HepG2 (cell line): ENCODE results near the gene RABIF.
"Not testable (repeated sequence)": the region's sequence is repeated elsewhere in the genome, so short reads cannot be mapped to it uniquely, and the experiment has no call there.

Experiments used
- ELF1 ChIP-seq: sonication (generic); formaldehyde crosslinking; IDR thresholded peaks from 2 replicates; pipeline ENCODE4 v1.4.0; 2020; ENCODE audit warnings: missing genetic modification reagents
- EZH2 ChIP-seq: conservative IDR thresholded peaks from 2 replicates; pipeline ENCODE4 v1.6.1; 2012; ENCODE audit warnings: mild to moderate bottlenecking, low read depth, low read length, moderate library complexity
- RELA ChIP-seq: sonication (generic); formaldehyde crosslinking; IDR thresholded peaks from 2 replicates; pipeline ENCODE4 v1.4.0; 2020; ENCODE audit warnings: missing genetic modification reagents
- XBP1 ChIP-seq: sonication (generic); formaldehyde crosslinking; IDR thresholded peaks from 2 replicates; pipeline ENCODE4 v1.5.0; 2020; ENCODE audit warnings: missing genetic modification reagents
- TF ChIP-seq, protein P1 (sequence below): sonication (generic); formaldehyde crosslinking; IDR thresholded peaks from 2 replicates; pipeline ENCODE4 v1.4.0; 2020; ENCODE audit warnings: missing genetic modification reagents

DNA sequence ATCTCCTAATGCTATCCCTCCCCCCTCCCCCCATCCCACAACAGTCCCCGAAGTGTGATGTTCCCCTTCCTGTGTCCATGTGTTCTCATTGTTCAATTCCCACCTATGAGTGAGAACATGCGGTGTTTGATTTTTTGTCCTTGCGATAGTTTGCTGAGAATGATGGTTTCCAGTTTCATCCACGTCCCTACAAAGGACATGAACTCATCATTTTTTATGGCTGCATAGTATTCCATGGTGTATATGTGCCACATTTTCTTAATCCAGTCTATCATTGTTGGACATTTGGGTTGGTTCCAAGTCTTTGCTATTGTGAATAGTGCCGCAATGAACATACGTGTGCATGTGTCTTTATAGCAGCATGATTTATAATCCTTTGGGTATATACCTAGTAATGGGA, 47.5 kb upstream of the RABIF start:
- not testable (repeated sequence) for TF ChIP-seq RELA, XBP1, ELF1, EZH2
- TF ChIP-seq, protein P1, sequence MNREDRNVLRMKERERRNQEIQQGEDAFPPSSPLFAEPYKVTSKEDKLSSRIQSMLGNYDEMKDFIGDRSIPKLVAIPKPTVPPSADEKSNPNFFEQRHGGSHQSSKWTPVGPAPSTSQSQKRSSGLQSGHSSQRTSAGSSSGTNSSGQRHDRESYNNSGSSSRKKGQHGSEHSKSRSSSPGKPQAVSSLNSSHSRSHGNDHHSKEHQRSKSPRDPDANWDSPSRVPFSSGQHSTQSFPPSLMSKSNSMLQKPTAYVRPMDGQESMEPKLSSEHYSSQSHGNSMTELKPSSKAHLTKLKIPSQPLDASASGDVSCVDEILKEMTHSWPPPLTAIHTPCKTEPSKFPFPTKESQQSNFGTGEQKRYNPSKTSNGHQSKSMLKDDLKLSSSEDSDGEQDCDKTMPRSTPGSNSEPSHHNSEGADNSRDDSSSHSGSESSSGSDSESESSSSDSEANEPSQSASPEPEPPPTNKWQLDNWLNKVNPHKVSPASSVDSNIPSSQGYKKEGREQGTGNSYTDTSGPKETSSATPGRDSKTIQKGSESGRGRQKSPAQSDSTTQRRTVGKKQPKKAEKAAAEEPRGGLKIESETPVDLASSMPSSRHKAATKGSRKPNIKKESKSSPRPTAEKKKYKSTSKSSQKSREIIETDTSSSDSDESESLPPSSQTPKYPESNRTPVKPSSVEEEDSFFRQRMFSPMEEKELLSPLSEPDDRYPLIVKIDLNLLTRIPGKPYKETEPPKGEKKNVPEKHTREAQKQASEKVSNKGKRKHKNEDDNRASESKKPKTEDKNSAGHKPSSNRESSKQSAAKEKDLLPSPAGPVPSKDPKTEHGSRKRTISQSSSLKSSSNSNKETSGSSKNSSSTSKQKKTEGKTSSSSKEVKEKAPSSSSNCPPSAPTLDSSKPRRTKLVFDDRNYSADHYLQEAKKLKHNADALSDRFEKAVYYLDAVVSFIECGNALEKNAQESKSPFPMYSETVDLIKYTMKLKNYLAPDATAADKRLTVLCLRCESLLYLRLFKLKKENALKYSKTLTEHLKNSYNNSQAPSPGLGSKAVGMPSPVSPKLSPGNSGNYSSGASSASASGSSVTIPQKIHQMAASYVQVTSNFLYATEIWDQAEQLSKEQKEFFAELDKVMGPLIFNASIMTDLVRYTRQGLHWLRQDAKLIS (CRISPR knock-in tag): not testable (repeated sequence)
